OCI-LY3 (cell line): Measurements from ENCODE around the gene GPN3.

Experiments
- H2AFZ ChIP-seq: fragments of 200-600, 300-600 bp; shearing (Covaris generic); 2 replicates; pipeline ENCODE4 v1.6.0; 2014; ENCODE audit warnings: antibody characterized with exemption, low read depth, low read length
- H3K27ac ChIP-seq: fragments of 200-600, 300-600 bp; sonication (generic); 2 replicates; pipeline ENCODE4 v1.5.1; 2014; ENCODE audit warnings: mild to moderate bottlenecking, low read length, moderate library complexity, mixed read lengths
- H3K27me3 ChIP-seq: fragments of 200-600, 300-600 bp; sonication (generic); 2 replicates; pipeline ENCODE4 v1.6.1; 2014; ENCODE audit warnings: low read depth, low read length, mixed read lengths
- H3K36me3 ChIP-seq: fragments of 200-600, 300-600 bp; sonication (generic); replicated peaks from 2 replicates; pipeline ENCODE3; 2014; ENCODE audit warnings: low read depth, low read length, mixed read lengths
- H3K4me1 ChIP-seq: fragments of 300-600, 200-600 bp; sonication (generic); 2 replicates; pipeline ENCODE4 v1.6.1; 2014; ENCODE audit warnings: low read length, mixed read lengths
- H3K4me2 ChIP-seq: fragments of 200-600, 300-600 bp; sonication (generic); 2 replicates; pipeline ENCODE4 v1.6.1; 2014; ENCODE audit warnings: low read length, mixed read lengths
- H3K4me3 ChIP-seq: fragments of 300-600, 200-600 bp; sonication (generic); 2 replicates; pipeline ENCODE4 v1.5.1; 2014; ENCODE audit warnings: antibody characterized with exemption, mild to moderate bottlenecking, low read length, moderate library complexity
- H3K79me2 ChIP-seq: fragments of 300-600, 200-600 bp; shearing (Covaris generic); 2 replicates; pipeline ENCODE4 v1.6.1; 2014; ENCODE audit warnings: mild to moderate bottlenecking, low read length, mixed read lengths
- H3K9ac ChIP-seq: fragments of 300-600, 200-600 bp; shearing (Covaris generic); 2 replicates; pipeline ENCODE4 v1.6.0; 2014; ENCODE audit warnings: mild to moderate bottlenecking, low read length, moderate library complexity
- H3K9me3 ChIP-seq: fragments of 200-600, 300-600 bp; shearing (Covaris generic); 2 replicates; pipeline ENCODE4 v1.6.1; 2014; ENCODE audit warnings: low read length, mixed read lengths; ENCODE audit not compliant: insufficient read depth
- H4K20me1 ChIP-seq: fragments of 200-600, 300-600 bp; sonication (generic); 2 replicates; pipeline ENCODE4 v1.6.1; 2016; ENCODE audit warnings: low read length, mixed read lengths; ENCODE audit not compliant: insufficient read depth
- CTCF ChIP-seq: fragments of 200-600, 300-600 bp; sonication (generic); IDR thresholded peaks from 2 replicates; pipeline ENCODE4 v1.5.1; 2014; ENCODE audit warnings: antibody characterized with exemption, low read length, low read depth
- EZH2phosphoT487 ChIP-seq: fragments of 200-600 bp; shearing (Covaris generic); IDR thresholded peaks from 2 replicates; pipeline ENCODE4 v1.6.1; 2018; ENCODE audit warnings: antibody characterized with exemption, mixed run types, low read depth

GPN3 gene

GRCh38 chr12:110468214-110469048 lies at the start of gene GPN3, which contains the start of gene FAM216A:
Gene GPN3 (minus strand): TSS chr12:110468257. CDS start chr12:110468203, 54 bp downstream.
Gene FAM216A (plus strand): TSS chr12:110468845. CDS start chr12:110468876, 31 bp downstream.
- no peaks in the 10 kb centered on the region for H4K20me1 ChIP-seq
- no peaks in the 10 kb centered on the region for H3K27me3 ChIP-seq
- peak within 1 kb of the TSS; percentile 83 for H3K4me3 ChIP-seq
- H3K4me1 ChIP-seq = peaks cover 32% of the 10 kb centered on the region
- peak within 1 kb of the TSS; percentile 93 for H3K9ac ChIP-seq
- peak within 1 kb of the TSS; percentile 86 for H3K27ac ChIP-seq
- TF ChIP-seq CTCF (no peak), EZH2phosphoT487 (no peak)
- H3K79me2 ChIP-seq = peaks cover 49% of the 10 kb centered on the region
- peaks cover 19% of the 10 kb centered on the region for H3K36me3 ChIP-seq
- H2AFZ ChIP-seq = peak within 1 kb of the TSS; percentile 57; the same call in 1 of the 2 replicates
- peak within 1 kb of the TSS; percentile 92 for H3K4me2 ChIP-seq
- no peaks in the 10 kb centered on the region for H3K9me3 ChIP-seq

GRCh38 chr12:110516995-110517394 lies 48.9 kb upstream of the GPN3 start:
- H3K36me3 ChIP-seq = no peaks in the 10 kb centered on the region
- H3K9ac ChIP-seq = no peak overlapping the region
- H4K20me1 ChIP-seq = no peaks in the 10 kb centered on the region
- no peaks in the 10 kb centered on the region for H3K9me3 ChIP-seq
- no peak overlapping the region for H3K27ac ChIP-seq
- 0 out of 2 replicates have a peak, but pooled peaks cover 3% of the 10 kb centered on the region for H3K4me1 ChIP-seq
- no peaks in the 10 kb centered on the region for H3K27me3 ChIP-seq
- H3K4me3 ChIP-seq = no peak overlapping the region
- TF ChIP-seq CTCF (no peak), EZH2phosphoT487 (no peak)
- H3K4me2 ChIP-seq = no peak overlapping the region
- no peak overlapping the region for H2AFZ ChIP-seq
- H3K79me2 ChIP-seq = no peaks in the 10 kb centered on the region

- H3K4me1 ChIP-seq = 0 out of 2 replicates have a peak, but pooled peaks cover 3% of the 10 kb centered on the region
- H3K36me3 ChIP-seq = no peaks in the 10 kb centered on the region
- no peak for TF ChIP-seq EZH2phosphoT487
- no peak for TF ChIP-seq CTCF
- no peaks in the 10 kb centered on the region for H3K9me3 ChIP-seq
- no peak overlapping the region for H3K4me2 ChIP-seq
- no peak overlapping the region for H3K27ac ChIP-seq
- H3K4me3 ChIP-seq = no peak overlapping the region
- H4K20me1 ChIP-seq = no peaks in the 10 kb centered on the region
- H3K27me3 ChIP-seq = no peaks in the 10 kb centered on the region
- H3K9ac ChIP-seq = no peak overlapping the region
- H3K79me2 ChIP-seq = no peaks in the 10 kb centered on the region
- no peak overlapping the region for H2AFZ ChIP-seq
Observed at GRCh38 chr12:110514363-110514762, 46.3 kb upstream of the GPN3 start.

GRCh38 chr12:110513842-110514241 lies 45.8 kb upstream of the GPN3 start:
- Histone ChIP-seq H3K9me3 (no peaks in the 10 kb centered on the region), H3K4me1 (0 out of 2 replicates have a peak, but pooled peaks cover 3% of the 10 kb centered on the region), H3K9ac (no peak overlapping the region), H3K4me3 (no peak overlapping the region), H3K36me3 (no peaks in the 10 kb centered on the region), H3K79me2 (no peaks in the 10 kb centered on the region), H3K4me2 (no peak overlapping the region), H3K27me3 (no peaks in the 10 kb centered on the region), H4K20me1 (no peaks in the 10 kb centered on the region), H3K27ac (no peak overlapping the region), H2AFZ (no peak overlapping the region)
- no peak for TF ChIP-seq CTCF
- no peak for TF ChIP-seq EZH2phosphoT487
